ENCODE measurements around the gene FBXO9.

Gene FBXO9

DNA sequence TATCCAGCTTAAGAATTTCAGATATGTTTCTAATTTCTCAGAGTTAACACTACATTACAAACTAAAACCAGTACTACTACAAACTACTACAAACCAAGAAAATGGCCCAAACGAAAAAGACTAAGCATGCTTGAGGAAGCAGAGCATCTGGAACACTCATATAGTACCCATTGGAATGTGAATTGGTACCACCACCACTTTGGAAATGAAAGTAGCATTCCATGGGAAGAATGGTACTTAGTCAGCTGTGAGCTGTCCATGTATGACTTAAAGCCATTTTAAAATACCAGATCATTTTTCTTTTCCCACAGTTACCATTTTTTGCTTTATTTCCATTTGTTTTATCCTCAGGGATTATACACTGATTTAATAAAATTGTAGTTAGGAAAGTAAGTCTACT lies 30.5 kb downstream of the FBXO9 start:
- no peak for DNase-seq

DNA sequence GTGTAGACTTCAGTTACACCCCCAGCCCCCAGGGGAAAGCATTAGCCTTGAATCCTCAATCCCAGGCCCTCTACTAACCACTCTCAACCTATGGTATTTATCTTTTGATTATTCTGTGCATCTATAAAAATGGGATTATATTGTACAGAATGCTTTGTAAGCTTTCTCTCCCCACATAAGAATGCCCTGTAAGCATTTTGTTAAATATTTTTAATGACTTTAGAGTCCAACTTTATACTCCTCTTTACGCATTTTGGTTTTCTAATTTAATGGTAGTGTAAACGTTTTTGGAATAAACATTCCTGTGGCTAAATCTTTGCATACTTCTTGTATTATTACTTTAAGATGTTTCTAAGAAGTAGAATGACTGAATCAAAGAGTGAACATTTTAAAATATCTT lies 35.4 kb downstream of the FBXO9 start:
- no peak for DNase-seq

DNA sequence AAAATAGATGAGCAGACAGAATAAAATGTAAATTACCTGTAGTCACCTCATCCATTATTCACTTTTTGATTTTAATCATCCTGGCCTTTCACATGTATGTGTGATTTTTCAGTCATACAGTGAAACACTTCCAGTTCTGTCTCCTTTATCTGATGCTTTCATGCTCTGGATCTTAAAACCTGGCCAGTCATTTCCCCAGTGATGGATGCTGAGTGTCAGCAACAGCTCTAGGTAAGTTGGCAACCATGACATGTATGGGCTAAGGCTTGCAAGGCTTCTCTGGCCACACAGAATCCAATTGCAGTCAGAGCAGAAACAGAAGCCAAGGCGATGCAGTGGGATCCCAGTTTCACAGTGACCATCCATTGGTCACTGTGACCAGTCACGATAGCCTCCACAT lies 35.8 kb downstream of the FBXO9 start:
- DNase-seq = no peak

DNA sequence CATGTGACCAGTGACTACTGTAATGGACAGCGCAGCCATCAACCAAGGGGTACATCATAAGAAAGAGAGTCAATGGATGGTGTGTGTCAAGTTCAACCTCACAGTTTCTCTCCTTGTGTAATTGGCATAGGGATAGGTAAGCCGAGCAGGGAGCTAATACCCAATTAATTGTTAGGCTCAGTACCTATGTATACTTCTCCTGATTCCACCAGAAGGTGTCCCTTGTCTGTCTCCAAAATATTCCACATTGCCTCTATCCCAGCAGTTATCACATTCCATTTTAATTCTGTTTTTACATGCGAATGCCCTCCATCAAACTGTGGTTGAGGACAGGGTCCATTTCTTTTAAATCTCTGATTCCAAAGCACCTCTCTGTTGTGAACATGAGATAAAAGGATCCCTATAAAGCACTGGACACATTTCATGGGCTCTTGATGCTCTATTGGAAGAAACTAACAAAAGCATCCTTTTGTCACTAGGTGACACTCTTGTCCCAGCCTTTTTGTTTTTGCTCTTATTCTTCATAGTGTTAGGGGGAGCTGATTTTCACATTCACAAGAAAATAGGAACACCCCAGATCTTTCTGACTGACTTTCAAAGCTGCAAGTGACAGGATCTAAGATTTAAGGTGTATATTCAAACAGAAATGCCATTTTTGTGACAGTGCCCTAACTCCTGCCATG lies 38.9 kb downstream of the FBXO9 start:
- DNase-seq = peak in 1 of 2 experiments; percentile 12

DNA sequence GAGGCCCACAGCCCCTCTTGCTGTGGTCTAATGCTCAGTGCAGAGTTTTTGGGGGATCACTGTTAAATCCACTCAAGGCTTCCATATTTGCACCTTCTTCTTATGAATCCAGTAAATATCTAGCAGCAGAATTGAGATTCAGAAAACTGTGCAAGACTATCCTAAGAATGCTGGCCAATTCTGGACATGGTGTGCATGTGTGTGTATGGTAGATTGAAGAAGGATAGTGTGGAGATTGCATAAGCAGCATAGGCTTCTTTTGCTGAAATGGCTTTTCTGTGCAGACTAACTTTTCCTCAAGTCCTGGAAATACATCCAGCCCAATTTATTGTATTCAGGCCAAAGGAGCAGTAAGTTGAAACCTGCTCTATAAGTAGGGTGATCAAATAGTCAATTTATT lies 39.7 kb downstream of the FBXO9 start:
- no peak for DNase-seq

DNA sequence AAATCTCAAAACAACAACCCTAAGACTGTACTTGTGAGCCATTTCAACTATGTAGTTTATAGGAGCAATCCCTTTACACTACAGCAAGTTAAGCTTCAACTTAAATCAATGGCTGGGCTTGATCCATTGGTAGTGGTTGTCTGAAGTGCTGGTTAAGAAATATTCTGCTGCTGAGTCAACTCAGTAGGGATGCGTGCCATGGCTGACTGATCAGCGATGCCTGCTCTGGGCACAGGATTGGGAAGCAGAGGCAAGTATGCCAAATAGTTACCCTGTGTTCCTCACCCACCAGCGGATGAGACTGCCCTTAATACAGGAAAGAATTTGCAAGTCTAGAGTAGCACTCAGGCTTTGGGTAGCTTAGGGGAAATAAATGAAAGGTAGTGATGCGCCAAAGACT lies 41.9 kb downstream of the FBXO9 start:
- DNase-seq = no peak

DNA sequence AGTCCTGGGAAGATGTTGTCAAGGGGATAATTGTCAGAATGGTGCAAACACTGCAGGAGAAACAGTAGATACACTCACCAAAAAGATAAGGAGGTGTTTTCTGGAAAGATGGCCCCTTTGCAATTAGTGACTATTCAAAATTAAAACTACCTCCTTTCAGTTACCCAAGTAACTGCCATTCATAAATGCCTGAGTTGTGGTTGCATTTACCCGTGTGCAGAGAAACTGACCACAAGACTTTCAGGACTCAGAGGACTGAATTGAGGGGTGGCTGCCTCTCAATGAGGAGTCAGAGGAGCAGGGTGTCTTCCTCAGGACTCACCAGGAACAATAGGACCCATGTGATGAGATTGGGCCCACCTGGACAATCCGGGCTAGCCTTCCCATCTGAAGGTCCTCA lies 44.4 kb downstream of the FBXO9 start:
- no peak for DNase-seq

DNA sequence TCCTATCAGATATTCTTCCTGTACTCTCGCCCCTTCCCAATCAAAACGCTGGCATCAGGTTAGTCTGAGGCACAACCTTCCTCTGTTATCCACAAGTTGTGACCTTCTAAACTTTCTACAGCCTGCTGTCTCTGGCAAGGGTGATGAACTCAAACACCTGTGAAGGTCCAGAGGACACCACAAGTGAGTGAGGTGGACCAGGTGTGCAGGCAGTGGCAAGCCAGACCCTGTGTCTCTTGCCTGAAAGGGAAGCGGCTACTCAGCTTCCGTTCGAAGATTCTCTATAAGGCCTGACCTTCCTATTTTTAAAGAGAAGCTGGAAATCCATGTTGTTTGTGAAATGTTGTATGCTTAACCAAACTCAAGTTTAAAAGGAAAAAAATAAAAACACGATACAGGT lies 46.7 kb downstream of the FBXO9 start:
- DNase-seq = no peak

DNA sequence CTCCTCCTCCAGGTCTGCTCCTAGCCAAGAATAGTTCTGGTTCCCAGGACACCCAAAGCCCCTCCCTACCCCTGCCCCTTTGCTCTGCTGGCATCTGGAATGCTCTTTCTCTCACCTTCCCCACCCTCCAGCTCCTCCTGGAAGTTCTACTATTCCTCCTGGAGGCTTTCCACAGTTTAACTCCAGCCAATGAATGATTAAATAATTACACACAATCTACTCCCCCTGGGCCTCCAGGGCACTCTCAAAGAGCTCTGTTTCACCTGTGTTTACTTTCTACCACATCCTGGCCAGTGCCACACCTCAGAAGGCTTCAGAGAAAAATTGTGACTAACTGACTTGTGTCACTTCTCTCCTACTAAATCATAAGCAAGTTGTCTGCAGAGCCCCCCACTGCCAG lies 47.2 kb downstream of the FBXO9 start:
- DNase-seq = no peak

DNA sequence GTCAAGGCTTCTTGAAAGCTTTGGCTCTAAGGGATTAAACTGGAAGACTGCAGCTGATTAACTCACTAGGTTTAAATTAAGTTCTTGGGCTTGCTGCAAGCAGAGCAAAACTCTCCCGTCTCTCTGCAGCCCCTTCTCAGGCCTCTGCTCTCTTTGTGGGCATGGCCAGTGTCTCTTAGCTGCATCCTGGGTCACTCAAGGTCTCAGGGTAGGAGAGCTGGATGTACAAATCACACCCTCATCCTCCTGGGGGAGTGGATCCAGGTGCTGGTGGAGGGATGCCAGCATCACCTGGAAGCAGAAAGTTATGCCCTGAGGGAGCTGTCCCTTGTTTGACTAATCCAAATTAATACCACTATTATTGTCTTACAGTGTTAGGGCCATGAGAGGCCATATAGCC lies 47.7 kb downstream of the FBXO9 start:
- no peak for DNase-seq

DNA sequence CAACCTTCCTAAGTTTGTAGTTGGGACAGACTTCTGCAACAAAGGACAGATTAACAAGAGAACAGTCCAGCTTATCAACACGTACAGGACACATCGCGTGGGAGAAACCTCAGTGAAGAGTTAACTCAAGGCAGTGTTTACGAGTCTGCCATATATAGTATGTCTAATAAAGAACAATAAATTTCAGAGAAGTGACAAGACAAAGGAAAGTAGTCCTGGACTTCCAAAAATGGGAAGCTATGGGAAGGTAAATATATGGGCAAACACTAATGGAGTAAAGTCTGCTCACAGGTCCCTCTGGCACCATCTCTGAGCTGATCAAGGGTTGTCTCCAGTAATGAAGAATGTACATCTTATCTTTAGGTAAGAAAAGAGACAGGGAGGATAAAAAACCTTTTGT lies 48.5 kb downstream of the FBXO9 start:
- no peak for DNase-seq

DNA sequence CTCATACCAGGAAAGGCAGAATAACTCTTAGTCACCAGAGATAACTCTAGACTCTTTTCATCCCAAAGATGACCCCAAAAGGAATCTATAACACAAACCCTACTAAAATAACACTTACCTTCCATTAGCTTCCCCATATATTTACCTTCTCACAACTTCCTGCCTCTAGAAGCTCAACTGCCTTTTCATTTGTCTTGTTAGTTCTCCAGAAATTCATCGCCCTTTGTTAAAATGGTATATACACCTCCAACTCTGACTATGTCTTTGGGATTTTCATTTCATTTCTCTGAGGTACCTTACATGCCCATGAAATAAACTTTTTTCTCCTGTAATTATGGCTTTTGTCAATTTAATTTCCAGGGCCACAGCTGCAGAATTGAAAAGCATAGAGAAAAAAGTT lies 49.9 kb downstream of the FBXO9 start:
- no peak for DNase-seq

DNA sequence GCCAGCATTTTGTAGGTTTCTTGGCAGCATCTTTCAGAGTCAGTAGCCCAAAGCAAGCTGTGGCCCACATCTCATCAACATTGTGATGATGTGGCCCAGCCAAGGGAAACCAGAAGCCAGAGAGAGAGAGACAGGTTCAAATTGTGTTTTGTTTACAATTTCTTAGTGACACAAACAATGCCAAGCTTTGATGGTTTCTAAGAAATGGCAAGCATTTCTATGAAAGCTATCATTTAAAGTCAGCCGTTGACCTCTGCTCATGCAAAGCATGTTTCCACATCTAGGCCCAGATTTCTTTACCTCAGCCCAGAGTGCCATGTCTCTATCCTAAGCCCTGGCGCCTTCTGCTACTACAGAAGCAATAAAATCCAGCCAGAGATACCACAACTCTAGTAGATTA lies 50.5 kb downstream of the FBXO9 start:
- no peak for DNase-seq

DNA sequence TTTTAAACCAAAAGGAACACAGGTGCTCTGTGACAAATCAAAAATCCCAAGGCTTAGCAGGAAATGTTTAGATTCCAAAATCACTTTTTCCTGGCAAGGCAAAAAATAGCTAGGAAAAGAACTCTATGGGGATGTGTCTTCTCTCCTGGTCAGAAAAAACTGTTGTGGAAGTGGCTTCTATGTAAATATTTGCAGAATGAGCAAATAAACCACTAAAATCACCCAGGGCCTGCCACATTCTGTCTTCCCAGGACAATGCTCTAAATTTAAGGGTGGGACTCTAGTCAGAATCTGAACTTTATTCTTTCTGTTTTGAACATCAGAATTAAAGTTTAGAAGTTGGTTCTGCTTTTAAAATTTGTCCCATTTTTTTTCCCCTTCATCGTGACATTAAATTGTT lies 54.1 kb downstream of the FBXO9 start:
- peak in 1 of 2 experiments; percentile 48 for DNase-seq

DNA sequence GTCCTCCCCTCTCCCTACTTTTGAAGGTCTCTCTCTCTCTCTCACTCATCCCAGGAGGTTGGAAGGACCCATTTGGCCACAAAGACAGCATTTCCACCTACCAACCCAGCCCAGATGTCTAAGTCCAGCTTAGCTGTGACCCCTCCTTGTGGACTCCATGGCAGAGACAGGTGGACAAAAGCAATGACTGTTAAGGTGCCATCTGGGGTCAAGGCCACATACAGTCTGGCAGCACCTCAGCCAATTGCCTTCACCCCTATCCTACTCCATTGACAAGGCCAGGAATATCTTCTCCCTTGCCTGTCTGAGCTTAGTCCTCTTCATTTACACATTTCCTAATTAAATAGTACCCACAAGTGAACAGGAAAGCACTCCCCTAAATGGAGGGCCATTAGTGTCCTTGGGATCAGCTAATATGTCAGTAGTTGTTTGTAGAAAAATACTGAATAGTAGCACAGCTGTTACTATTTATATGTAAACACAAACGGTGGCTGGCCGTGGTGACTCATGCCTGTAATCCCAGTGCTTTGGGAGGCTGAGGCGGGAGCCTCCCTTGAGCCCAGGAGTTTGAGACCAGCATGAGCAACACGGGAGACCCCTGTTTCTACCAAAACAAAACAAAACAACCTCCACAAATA lies 54.7 kb downstream of the FBXO9 start:
- DNase-seq = peak; percentile 17 to 68

DNA sequence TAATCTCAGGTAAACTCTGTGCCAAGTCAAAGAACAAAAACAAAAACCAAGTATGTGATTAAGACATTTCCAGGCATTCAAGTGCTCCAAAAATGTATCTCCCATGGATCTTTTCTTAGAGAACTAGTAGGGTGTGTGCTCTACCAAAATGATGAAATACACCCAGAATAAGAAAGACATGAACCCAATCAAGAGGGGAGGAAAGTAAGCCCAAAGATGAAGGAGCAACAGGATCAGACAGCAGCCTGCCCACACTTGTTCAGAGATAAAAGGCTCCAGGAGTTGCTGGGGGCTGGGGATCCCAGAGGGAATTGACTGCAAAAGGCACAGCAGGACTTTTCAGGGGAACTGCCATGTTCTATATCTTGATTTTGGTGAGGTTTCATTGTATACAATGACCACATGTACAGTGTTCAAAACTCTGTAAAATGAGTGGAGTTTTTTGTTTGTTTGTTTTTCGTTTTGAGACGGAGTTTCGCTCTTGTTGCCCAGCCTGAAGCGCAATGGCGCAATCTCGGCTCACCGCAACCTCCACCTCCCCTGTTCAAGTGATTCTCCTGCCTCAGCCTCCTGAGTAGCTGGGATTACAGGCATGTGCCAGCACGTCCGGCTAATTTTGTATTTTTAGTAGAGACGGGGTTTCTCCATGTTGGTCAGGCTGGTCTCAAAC lies 59.1 kb downstream of the FBXO9 start:
- no peak for DNase-seq

DNA sequence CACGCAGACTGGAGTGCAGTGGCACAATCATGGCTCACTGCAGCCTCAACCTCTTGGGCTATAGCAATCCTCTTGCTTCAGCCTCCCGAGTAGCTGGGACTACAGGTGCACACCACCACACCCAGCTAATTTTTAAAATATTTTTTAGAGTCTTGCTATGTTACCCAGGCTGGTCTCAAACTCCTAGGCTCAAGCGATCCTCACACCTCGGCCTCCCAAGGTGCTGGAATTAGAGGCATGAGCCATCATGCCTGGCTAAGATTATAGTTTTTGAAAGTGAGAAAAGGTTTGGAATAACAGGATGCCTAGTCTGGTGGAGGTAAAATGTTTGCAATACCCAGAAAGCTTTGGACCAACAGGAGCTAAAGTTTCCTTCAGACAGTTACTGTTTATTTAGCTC lies 60.1 kb downstream of the FBXO9 start:
- no peak for DNase-seq

DNA sequence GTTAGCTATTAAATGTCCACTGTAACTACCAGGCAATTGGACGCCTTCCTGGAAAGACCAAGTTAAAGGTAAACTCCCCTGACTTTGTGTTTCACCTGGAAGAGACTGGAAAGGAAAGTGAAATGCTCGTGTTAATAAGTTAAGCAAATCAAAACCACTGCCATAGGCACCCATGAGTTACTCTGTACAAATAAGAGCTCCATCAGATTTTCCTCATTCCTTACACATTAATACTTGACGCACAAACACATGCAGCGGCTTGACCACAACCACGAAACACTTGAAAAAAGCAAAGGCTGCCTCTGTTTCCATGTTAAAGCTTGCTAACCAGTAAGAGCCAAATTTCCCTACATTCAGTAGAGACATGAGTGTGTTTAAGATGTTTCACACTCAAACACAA lies 63.6 kb downstream of the FBXO9 start:
- DNase-seq = no peak

DNA sequence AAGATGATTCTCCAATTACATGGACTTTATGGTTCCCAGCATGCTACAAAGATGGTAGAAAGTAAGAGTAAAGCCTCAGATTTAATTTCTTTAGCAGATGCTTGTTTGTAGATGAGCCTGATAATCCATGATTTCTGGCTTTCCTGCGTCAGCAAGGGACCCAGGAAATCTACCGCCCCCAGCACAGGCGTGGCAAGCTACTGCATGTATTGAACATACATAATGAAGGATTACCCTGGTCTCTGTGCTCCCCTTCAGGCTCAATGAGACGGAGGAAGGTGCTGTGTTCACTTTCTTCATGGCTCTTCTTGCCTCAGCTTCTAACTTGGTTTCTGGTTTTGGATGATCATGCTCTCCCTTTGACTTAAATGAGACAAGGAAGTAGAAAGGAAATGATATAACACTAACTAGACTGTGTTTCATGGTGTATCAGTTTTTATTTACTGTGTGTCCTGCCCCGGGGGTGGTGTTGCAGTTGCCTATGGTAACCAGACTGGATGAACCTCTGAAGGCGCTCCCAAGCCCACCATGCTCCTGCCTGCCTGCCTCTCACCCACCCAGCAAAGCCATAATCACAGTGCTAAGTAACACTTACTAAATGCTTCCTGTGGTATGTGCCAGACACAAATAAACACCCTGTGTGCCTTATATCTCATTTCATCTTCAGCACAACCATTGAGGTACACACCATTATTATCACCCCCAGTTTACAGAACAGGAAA lies 65.5 kb downstream of the FBXO9 start:
- no peak for DNase-seq

DNA sequence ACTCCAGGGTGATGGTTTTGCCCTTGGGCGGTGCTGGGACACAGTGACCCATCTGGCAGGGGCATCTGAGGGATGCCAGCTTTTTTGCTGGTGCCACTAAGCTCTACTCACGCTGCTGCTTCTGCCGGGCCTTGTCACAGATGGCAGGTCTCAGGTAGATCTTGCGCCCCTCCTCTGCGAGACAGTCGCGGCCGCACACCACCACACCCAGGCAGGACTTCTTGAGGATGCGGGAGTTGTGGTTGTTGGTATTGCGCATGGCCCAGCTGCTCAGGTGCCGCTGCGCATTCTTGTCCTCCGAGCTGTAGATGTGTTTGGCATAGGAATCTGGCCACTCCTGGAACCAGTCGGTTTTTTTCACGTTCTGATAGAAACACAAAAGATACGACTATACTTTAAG lies 68.8 kb downstream of the FBXO9 start:
- DNase-seq = no peak

DNA sequence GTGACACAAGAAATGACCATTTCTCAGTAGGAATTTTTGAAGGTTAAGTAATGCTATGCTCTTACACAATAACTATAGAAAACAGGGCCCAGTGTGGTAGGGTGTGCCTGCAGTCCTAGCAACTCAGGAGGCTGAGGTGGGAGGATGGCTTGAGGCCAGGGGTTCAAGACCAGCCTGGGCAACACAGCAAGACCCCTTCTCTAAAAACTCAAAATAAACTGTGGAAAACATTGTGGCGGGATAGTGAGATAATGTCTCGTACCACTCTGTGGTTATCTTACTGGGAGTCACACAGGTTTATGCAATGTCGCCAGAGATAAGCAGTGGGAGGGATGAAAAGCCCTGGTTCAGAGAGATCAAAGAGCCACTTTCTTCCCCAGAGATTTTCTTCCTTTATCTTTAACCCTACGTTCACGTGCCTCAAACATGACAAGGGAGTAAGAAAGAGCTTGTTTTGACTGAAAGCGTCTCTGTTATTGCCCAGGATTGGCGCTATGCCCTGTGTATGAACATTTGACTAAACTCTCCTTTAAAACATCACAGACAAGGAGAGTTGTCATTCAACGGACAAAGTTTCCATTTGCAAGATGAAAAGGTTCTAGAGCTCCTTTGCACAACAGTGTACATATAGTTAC lies 69.5 kb downstream of the FBXO9 start:
- DNase-seq = no peak

DNA sequence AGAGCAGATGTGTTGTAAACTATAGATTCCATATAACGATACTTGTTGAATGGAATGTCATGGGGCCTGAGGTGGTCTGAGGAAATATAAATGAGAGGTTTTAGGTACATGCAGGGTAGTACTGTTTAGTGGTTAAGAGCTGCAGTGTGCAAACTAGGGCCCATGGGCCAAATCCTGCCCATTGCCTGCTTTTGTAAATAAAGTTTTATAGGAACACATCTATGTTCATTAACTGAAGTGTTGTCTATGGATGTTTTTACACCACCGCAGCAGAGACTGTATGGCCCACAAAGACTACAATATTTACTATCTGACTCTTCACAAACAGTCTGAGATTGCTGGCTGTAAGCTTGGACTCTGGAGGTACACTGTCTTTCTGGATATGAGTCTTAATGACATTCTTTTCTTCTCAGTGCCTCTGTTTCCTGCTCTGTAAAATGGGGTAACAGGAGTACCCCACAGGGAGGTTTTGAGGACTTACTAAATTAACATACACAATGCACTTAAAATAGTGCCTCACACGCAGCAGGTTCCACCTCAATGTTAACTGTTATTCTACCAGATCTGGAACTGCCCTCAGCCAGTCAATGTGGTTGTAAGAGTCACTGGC lies 70.9 kb downstream of the FBXO9 start:
- no peak for DNase-seq

DNA sequence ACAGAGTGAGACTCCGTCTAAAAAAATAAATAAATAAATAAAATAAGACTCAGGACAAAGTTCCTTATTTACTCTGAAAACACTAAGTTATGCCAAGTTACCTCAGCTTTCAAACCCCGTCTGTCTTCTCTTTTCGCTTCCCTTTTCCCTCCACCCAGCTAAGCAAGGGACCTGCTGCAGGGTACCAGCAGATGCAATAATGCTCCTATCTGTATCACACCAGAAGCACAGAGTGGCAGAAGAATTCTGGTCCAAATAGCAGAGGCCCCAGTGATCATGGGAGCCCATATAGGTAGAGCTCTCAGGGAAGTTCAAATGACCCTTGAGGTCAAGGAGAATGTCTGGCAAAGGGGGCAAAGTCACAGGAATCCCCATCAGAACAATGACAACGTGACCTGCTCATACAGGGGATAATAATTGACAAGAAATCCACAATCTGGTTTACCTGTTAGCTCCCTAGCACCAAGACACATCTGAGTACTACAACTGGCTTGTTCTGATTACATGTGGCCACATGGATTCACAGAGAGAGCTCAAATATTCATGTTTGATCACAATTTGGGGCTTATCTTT lies 74.7 kb downstream of the FBXO9 start:
- no peak for DNase-seq

Measured in NCI-H1930 (cell line).